Measurements from ENCODE around the gene GNG7.
"Not testable (repeated sequence)": the region's sequence is repeated elsewhere in the genome, so short reads cannot be mapped to it uniquely, and the experiment has no call there.

The GNG7 gene

GRCh38 chr19:2511570-2511969 is 190.9 kb downstream of the GNG7 start:
- no peak for DNase-seq (ENCODE audit: low read depth)

DNA sequence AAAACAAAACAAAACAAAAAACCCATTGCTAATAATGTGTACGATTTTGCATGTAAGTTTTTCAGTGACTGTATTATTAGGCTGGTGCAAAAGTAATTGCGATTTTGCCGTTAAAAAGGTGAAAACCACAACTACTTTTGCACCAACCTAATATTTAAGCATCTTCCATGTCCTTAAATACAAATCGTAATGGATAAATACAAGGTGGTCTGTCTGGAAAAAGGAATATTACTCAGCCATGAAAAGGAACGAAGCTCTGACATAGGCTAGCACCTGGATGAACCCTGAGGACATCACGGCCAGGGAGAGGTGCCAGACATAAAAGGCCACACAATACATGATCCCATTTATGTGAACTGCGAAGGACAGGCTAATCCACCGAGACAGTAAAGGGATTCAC is 193.4 kb downstream of the GNG7 start:
- no peak for DNase-seq (ENCODE audit: low read depth)

- no peak for DNase-seq (ENCODE audit: low read depth)
Measured at GRCh38 chr19:2507109-2507508, 195.4 kb downstream of the GNG7 start.

DNA sequence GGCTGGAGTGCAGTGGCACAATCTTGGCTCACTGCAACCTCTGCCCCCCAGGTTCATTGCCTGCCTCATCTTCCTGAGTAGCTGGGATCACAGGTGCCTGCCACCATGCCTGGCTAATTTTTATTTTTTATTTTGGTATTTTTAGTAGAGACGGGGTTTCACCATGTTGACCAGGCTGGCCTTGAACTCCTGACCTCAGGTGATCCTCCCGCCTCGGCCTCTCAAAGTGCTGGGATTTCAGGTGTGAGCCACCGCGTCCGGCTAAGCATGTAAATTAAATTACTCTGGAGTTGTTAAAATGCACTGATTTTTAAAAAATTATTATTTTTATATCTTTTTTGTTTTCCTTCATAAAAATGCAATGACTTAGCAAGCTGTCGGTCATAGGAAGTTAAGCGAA is 195.8 kb downstream of the GNG7 start:
- not testable (repeated sequence) for DNase-seq (ENCODE audit: low read depth)

DNA sequence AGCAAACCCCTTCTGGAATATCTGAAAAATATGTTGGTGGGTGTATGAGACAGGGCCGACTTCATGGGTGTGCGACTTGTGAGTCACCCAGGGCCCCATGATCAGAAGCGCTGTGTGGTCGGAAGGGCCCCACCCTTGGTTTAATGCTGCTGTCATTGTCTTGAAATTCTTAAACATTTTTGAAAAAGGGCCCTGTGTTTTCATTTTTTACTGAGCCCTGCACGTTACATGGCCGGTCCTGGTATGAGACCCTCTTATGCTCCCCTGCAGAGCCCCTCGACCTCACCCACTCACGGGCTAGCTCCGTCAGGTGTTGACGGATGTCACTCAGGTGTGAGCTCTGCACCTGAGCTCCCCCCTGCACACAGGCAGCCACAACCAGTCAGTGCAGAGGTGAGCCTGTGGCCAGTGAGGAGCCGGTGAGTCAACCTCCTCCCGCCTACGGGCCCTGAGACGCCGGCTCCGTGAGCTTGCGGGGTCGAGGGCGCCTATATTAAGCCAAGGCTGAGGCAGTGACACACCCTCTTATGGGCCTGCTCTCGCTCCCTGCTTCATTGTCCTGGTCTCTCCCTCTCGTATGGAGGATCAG is 198.9 kb downstream of the GNG7 start:
- peak; percentile 32 for DNase-seq (ENCODE audit: low read depth)

GRCh38 chr19:2500841-2501261 is 201.6 kb downstream of the GNG7 start:
- no peak for DNase-seq (ENCODE audit: low read depth)

DNA sequence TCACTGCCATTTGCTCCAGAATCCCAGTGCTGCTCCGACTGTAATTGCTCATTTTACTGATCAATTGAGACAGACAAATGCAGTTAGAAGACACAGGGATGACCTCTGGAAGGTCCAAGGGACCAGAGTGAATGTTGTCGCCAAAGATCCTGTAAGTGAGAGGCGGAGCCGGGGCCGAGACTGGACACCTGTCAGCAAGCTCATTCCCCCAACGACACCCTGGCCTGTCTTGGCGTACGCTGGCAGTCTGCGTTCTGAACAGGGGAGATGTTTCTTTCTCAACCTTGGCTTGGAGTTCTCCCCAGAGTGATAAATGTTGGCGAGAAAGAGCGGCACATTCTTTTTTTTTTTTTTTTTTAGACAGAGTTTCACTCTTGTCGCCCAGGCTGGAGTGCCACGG is 202.3 kb downstream of the GNG7 start:
- DNase-seq (ENCODE audit: low read depth): no peak

DNA sequence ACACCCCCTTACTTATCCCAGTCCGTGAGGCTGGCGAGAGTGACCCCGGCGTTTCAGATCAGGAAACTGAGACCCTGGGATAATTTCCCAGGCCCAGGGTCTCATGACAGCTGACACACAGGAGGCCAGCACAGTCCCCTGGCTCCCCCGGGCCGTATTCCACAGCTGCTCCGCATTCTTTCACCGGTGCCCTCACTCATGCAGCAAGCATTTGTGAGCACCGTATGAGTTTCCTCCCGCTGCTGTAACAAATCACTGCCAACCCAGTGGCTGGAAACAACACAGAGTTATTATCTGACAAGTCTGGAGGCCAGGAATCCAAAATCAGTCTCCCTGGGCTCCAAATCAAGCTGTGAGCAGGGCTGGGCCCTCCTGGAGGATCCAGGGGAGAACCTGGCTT is 205.3 kb downstream of the GNG7 start:
- no peak for DNase-seq (ENCODE audit: low read depth)

- DNase-seq (ENCODE audit: low read depth): no peak
Measured at GRCh38 chr19:2495651-2496316, 206.7 kb downstream of the GNG7 start.

- no peak for DNase-seq (ENCODE audit: low read depth)
Measured at GRCh38 chr19:2495130-2495641, 207.3 kb downstream of the GNG7 start.

- no peak for DNase-seq (ENCODE audit: low read depth)
Measured at GRCh38 chr19:2494447-2495129, 207.9 kb downstream of the GNG7 start.

DNA sequence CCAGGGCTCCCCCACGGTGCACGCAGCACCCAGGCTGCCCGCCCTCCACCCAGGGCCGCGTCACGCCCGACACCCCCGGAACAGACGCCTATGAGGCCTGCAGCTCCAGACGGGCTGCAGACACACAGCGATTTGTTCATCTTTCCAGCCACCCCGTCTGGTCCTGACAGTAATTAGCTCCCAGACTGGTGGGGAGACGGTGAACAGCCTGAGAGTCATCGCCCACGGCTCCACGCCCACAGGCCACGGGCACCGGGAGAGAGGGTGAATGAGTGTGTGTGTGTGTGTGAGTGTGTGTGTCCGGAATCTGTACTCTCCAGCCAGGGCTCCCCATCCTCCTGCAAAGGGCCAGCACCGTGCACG is 208.4 kb downstream of the GNG7 start:
- DNase-seq (ENCODE audit: low read depth): no peak

GRCh38 chr19:2493448-2493847 is 209.0 kb downstream of the GNG7 start:
- DNase-seq (ENCODE audit: low read depth): not testable (repeated sequence)

GRCh38 chr19:2492870-2493269 is 209.6 kb downstream of the GNG7 start:
- DNase-seq (ENCODE audit: low read depth): no peak

DNA sequence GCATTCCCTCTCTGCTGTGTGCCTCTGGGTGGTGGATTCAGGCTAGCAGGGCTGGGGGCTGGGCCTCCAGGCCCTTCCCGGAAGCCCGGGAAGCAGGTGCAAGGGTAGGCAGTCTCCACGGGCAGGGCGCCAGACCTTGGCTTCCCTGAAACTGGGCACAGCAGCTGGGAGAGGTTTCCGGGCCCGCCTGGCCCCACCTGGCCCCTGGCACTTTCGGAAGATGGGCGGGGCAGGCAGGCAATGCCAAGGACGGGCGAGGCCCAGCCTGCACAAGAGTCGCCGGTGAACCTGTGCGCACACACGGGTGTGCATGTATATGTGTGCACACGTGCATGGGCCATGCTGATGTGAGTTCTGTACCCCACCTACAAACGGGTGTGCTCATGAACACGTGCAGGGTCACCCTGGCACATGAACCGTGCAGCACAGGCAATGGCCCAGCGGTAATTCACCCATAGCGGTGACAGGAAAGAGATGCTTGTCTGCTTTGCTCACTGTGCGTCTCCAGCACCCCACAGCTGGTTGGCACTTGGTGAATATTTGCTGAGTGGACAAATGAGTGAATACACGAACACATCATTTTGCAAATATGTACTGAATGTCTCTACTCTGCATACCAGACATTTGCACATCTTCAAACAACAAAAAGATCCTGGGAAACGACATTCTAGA is 211.2 kb downstream of the GNG7 start:
- no peak for DNase-seq (ENCODE audit: low read depth)

DNA sequence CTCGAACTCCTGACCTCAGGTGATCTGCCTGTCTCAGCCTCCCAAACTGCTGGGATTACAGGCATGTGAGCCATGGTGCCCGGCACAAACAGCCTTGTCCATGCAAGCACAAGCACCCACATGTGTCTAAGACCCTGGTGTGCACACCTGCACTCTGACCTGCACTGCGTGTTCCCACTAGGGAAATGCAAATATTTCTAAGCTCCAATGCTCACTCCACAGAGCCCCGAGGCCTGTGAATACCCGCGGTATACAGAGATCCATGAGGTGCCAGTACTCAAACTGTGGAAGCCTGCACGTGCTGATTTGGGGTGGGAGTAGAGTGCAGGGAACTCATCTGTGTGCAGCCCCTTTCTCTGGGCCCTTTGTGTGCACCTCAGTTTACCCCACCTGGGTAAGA is 211.8 kb downstream of the GNG7 start:
- DNase-seq (ENCODE audit: low read depth): no peak

DNA sequence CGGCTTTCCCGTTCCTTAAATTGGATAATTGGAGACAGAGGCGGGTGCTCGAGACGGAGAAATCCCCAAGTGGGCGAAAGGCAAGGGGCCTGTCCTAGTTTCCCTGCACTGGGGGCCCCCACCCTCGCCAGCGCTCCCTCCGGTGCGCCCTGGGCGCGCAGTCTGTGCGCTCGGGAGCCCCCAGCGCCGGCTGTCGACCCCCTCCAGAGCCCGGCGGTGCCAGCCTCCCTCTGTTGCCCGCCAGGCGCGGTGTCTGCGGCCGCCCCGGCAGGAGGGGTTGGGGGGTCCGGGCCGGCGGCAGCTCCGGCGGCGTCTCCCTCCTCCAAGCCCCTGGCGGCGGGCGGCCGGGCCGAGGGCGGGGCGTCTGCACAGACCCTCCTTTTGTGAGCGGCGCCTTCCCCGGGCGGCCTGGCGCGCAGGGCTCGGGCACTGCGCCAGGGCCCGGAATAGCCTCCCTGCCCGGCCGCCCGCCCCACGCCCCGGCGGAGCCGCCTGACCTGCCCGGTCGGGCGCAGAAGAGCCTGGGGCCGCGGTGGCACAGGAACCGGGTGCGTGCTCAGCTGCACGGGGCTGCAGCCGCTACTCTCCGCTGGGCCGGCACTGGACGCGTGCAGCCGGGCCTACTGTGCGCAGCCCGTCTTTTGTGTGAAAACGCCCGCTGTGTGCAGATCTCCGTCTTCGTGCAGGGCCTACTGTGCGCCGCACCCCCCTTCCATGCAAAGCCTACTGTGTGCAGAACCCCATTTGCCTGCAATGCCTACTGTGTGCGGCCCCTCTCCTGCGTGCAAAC is 213.4 kb downstream of the GNG7 start:
- no peak for DNase-seq (ENCODE audit: low read depth)

DNA sequence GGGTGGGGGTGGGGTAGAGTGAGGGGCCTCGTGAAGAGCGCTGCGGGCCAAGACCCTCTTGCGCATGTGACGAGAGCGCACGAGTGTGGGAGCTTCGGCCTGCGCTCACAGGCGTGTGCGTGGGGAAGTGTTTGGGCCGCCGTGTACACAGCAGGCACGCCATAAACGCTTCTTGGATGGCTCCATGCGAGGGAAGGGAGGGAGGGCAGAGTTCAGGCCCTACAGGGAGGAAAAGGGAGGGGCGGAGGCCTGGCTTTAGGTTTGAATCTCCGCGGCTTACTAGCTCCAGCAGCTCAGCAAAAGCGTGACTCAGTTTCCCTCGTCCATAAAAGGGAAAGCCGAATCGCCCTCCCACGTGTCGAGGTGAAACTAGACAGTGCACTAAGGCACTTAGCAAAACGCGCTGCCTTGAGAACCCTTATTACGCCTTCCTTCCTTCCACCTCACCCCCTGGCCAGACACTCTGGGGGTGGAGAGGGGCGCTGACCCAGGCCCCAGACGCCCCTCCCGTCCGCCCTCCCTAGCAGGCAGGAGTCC is 214.0 kb downstream of the GNG7 start:
- DNase-seq (ENCODE audit: low read depth): no peak

DNA sequence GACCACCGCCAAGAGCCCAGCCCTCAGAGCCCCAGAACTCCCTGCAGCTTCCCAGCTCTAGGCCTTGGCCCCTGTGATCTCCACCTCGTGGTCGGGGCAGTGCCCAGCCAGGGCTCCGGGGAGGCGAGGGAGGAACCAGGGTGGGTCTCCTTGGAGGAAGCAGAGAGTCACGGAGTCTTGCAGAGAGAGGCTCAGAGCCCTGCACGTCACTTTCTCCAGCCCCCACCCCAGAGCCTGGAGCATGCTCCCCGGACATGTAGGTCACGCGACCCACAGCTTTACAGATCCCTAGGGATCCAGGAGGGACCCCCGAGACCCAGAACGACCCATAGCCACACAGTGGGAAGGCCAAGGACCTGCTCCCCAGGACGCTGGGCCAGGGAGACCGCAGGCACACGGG is 214.7 kb downstream of the GNG7 start:
- no peak for DNase-seq (ENCODE audit: low read depth)

GRCh38 chr19:2487090-2487489 is 215.4 kb downstream of the GNG7 start:
- DNase-seq (ENCODE audit: low read depth): no peak

- no peak for DNase-seq (ENCODE audit: low read depth)
Measured at GRCh38 chr19:2485428-2485827, 217.1 kb downstream of the GNG7 start.

Data from stimulated activated CD8-positive, alpha-beta memory T cell treated with anti-CD3 and anti-CD28 coated beads, Interleukin-15, amount 100 ng/mL, for 24 hours (primary cell).